ENCODE results near the gene RGSL1. TPM values are rescaled to one million over a fixed set of nuclear protein-coding genes. Genes with fewer than 3 reads are reported as not detected.

The RGSL1 gene
- total RNA-seq, 1 donor from 2014 or later: not detected

DNA sequence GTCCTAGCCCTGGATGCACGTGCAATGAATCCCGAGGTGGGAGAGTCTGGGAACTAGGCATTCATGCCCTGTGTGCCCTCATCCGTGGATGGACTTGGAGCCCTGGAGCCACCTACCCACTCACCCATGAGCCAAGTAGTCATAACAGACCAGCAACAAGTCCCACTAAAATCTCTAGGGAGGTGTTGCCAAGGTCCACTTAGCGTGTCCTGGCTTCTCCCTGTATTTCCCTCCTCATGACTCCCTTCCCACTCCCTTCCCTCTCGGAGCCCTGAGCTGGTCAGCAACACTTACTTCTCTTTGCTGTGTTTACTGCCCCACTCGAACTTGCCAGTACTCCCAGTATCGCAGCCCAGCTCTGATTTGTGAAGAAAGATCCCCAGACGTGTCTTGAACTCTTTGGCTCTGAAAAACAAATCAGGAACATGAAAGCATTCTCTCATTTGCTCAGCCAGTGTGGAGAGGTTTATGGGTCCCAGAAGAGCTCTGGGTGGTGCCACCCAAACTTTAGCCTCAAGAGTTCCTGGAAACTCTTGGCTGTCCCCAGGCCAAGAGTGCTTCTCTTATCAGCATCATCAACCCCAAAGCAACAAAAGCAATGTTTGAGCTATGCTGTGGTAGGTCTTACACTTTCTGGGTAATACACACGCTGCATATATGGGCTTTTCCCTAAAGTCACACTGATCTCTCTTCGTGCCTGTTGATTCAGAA is 153.1 kb downstream of the RGSL1 start:
- intact Hi-C loops (cut with micrococcal nuclease): no loop called here
- ATAC-seq: no peak
- no peak for DNase-seq

DNA sequence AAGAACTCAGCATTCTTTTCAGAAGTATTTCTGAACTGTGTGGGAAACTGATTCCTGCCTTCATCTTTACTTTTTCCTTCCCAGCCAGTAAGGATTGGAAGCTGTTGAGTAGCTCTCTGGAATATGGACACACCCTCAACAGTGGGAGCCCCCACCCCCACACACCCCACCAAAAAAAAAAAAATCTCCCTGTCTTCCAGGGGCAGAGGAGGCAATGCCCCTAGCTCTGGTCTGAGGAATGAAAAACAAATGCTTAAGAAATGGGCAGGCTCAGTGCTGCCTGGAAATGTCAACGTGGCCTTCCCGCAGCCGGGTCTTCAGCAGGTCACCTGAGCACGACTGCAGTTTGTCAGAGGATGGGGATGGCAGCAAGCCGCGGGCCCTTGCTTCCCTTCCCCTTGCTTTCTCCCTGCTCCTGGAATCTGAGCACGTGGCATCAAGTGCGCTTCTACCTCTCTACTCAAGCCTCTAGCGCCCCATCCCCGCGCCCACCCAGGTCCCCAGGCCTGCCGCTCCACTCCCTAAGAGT is 153.8 kb downstream of the RGSL1 start:
- DNase-seq (no peak), ATAC-seq (no peak)
- intact Hi-C loops (cut with micrococcal nuclease): no loop called here

DNA sequence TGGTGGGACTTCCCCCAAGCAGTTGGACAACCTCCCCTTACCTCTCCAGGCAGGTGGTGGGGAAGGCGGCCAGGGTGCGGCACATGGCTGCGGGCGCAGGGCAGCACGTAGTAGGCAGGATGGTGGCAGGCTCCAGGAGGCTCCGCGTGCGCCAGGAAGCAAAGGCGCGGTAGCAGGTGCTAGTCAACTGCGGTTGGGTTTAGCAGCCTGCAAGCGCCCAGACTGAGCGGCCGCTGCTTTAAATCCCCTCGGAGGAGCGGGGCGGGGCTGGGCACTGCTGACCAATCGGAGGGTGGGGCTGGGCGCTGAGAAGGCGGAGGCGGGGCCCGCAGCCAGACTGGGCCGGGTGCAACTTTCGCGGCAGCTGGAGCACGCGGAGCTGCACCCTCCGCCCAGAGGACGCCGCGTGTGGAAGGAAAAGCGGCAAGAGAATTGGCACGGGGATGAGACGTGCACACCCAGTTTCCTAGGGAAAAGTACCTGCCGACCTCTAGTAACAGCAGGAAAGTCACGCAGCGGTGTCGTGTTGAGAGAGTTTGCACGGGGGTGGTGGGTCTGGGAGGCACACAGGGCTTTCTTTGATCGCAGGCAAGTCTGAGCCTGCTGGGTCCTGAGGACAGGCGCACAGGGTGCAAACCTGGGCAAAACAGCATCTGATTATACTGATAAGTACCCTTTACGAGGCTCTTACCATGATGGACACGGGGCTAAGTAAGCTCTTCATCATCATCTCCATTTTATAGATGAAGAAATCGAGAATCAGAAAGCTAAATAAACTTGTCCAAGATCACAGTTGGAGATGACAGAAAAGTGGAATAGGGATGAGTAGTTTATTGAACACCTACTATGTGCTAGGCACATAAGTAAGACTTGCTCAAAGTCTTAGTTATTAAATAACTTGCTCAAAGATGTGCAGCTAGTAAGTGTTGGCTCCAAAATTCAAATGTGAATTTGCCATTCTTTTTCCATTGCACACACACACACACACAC is 154.5 kb downstream of the RGSL1 start, which contains the start of gene RGS16:
TSS of gene RGS16 (minus strand) at position 215 of the 990 bp plus-strand sequence. CDS start at position 85, 130 bp downstream.
- ATAC-seq (peak; percentile 97), DNase-seq (peak; percentile 97)
- intact Hi-C loops (cut with micrococcal nuclease): no loop called here

DNA sequence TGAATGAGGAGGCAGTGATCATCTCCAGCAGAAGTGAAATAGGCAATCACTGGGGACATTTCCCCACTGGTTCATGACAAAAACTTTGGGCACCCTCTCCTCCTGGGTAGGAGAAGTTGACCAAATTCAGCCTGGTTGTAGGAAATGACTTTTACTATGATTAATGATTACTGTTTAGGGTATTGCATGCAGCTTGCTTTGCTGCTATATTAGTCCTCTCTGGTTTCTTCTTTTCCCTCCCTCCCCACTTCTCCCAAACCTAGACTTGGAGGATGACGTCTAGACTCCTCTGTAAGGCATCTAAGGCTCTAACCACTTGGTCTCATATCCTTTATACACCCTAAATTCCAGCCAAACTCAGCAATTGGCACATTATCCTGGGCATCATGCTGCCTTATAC is 157.6 kb downstream of the RGSL1 start:
- no peak for DNase-seq
- ATAC-seq: no peak
- intact Hi-C loops (cut with micrococcal nuclease): no loop called here

DNA sequence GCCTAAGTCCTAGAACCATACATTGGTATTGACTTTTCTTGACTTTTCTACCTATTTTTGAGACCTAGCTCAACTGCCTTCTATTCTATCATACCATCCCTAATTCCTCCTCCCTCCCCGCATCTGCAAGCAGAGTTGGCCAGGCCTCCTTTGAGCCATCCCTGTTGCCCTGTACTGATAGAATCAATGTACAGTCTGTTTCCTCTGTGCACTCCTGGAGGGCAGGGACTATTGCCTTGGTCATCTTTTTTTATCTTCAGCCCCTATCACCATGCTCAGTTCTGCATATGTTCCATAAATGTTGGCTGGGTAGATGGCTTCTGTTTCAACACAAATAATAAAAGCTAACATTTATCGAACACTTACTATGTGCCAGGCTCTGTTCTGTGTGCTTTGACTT is 158.3 kb downstream of the RGSL1 start:
- intact Hi-C loops (cut with micrococcal nuclease): no loop called here
- DNase-seq (no peak), ATAC-seq (no peak)

DNA sequence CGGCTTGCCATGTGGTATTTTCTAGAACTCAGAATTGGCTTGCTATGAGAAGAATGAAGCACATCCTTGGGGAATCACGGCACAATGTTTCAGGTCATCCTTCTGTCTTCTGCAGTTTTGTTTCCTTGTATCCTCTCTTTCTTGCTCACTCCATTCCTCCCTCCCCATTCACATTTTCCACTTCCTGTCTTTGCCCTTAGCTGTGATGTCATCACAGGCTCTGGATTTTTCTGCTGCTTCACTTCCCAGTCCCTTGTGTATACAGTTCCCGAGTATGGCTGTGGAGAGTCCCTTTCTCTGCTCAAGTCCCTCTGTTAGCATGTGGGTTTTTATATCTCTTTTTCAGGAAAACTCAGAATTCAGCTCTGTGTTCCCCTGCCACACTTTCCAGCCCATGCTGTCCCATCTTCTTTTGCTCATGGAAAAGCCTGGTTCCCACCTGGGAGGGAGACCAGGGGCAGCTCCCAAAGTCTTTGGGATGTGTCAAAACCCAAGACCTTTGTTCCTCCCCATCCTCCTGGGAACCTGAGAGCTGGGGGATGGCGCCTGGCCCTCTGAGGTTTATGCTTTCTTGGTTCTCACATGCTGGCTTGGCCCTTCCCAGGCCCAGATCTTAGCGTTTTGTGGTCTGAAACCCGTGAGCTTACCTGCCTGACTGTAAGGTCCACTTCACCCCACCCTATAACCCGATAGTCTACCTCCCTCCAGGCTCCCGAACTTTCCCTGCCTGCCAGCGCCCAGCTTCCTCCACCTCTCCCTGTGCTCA is 159.1 kb downstream of the RGSL1 start:
- intact Hi-C loops (cut with micrococcal nuclease): no loop called here
- DNase-seq (no peak), ATAC-seq (peak; percentile 10)

Other genes with a start within 250 kb of the RGSL1 start
- gene GLUL, start 58.4 kb upstream of the RGSL1 start, total RNA-seq: 377 TPM
- gene TEDDM1, start 49.5 kb upstream of the RGSL1 start, total RNA-seq: not detected
- gene RNASEL, start 139.1 kb downstream of the RGSL1 start, total RNA-seq: 2.7 TPM
- 1.1 TPM for gene RGS16, start 154.2 kb downstream of the RGSL1 start, total RNA-seq
- gene RGS8, start 234.4 kb downstream of the RGSL1 start, total RNA-seq: not detected

All from left ventricle myocardium superior (tissue), 1 donor.